PFSK-1 (cell line): ENCODE results near the gene KCNH4.

Experiments
- FOXP2 ChIP-seq: optimal IDR thresholded peaks from 2 replicates; pipeline ENCODE3; 2011; ENCODE audit warnings: borderline replicate concordance, control low read depth, inconsistent platforms; ENCODE audit not compliant: insufficient read depth; ENCODE audit errors: extremely low read length, extremely low read depth
- POLR2AphosphoS5 ChIP-seq: IDR thresholded peaks from 2 replicates; pipeline ENCODE4 v1.6.1; 2012; ENCODE audit warnings: low read depth, mild to moderate bottlenecking, control low read depth, low read length, moderate library complexity
- SIN3A ChIP-seq: IDR thresholded peaks from 2 replicates; pipeline ENCODE4 v1.6.1; 2012; ENCODE audit warnings: mild to moderate bottlenecking, low read length, moderate library complexity, borderline replicate concordance; ENCODE audit not compliant: insufficient read depth
- TAF1 ChIP-seq: IDR thresholded peaks from 2 replicates; pipeline ENCODE4 v1.6.1; 2012; ENCODE audit warnings: low read length, control low read depth, borderline replicate concordance; ENCODE audit not compliant: insufficient read depth
- TF ChIP-seq, protein P1 (sequence below), 2 experiments: IDR thresholded peaks; 2 replicates each; pipeline versions ENCODE4 v1.6.1 to v1.8.0; 2011 to 2012; ENCODE audit warnings: low read depth in 2 of 2, low read length in 2 of 2, control low read depth in 1 of 2, inconsistent platforms in 1 of 2, mild to moderate bottlenecking in 1 of 2, moderate library complexity in 1 of 2; ENCODE audit not compliant: insufficient read depth in 1 of 2

DNA sequence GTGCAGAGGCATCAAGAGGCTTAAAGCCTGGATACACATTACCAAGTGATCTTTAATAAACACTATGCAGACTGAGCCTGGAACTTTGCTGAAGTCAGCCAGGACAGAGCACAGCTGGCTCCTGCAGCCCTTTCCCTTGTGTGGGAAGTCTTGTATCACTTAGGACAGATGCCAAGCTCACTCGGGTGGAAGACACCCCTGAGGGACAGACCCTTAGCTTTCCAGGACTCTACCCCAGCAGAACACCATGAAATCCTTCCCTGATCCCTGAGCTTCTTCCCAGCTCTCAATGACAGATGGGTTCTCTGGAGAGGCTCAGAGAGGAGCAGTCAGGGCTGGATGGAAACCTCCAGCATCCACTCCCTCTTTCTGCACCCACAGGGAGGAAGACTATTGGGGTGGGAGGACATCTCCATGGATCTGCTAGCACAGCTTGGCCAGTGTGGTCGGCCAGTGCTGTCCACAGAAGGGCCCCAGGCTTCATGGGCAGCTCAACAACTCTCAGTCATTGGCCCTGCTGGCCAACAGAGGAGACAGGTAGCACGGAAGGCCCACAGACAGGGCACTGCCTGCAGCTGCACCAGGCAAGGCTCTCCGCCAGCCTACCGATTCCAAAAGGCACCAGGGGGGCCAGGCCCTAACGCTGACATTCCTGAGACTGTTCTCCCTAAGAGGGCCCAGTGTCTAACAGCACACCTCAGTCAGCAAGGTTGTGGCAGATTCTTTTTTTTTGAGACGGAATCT, 42.0 kb downstream of the KCNH4 start:
- TF ChIP-seq, protein P1, sequence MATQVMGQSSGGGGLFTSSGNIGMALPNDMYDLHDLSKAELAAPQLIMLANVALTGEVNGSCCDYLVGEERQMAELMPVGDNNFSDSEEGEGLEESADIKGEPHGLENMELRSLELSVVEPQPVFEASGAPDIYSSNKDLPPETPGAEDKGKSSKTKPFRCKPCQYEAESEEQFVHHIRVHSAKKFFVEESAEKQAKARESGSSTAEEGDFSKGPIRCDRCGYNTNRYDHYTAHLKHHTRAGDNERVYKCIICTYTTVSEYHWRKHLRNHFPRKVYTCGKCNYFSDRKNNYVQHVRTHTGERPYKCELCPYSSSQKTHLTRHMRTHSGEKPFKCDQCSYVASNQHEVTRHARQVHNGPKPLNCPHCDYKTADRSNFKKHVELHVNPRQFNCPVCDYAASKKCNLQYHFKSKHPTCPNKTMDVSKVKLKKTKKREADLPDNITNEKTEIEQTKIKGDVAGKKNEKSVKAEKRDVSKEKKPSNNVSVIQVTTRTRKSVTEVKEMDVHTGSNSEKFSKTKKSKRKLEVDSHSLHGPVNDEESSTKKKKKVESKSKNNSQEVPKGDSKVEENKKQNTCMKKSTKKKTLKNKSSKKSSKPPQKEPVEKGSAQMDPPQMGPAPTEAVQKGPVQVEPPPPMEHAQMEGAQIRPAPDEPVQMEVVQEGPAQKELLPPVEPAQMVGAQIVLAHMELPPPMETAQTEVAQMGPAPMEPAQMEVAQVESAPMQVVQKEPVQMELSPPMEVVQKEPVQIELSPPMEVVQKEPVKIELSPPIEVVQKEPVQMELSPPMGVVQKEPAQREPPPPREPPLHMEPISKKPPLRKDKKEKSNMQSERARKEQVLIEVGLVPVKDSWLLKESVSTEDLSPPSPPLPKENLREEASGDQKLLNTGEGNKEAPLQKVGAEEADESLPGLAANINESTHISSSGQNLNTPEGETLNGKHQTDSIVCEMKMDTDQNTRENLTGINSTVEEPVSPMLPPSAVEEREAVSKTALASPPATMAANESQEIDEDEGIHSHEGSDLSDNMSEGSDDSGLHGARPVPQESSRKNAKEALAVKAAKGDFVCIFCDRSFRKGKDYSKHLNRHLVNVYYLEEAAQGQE (IDR thresholded peaks at IDR 0.05; ENCODE audit: insufficient read depth in 1 of 2, low read depth in 2 of 2, low read length in 2 of 2): no peak
- TF ChIP-seq TAF1 (no peak), FOXP2 (no peak), SIN3A (no peak), POLR2AphosphoS5 (no peak)
